T-cell (primary cell): ENCODE results near the gene STN1. TPM values are rescaled to one million over a fixed set of nuclear protein-coding genes. Genes with fewer than 3 reads are reported as not detected.

Source experiments
- ATAC-seq, 4 experiments: fragments of 200-7000 bp in 3 of 4; fragments of 150-1000 bp in 1 of 4; cut with Tn5 transposase; replicated peaks in 1 of 4; 1 replicate in 3 of 4; 2 replicates in 1 of 4; pipeline ENCODE4 v1.10.0; 2021; ENCODE audit warnings: moderate library complexity in 3 of 4, mild to moderate bottlenecking in 2 of 4, moderate number of reproducible peaks in 1 of 4
- CTCF ChIA-PET, 2 donors: fragments of 300-600 bp; sonication (Branson Sonifier 250); formaldehyde crosslinking; loops; one replicate each; lab custom pipeline; 2022; ENCODE audit warnings: antibody characterized with exemption in 2 of 2; lab: Charles Lee
- POLR2A ChIA-PET, 2 donors: fragments of 300-600 bp; sonication (Branson Sonifier 250); formaldehyde crosslinking; loops; one replicate each; lab custom pipeline; 2022; ENCODE audit warnings: antibody characterized with exemption in 2 of 2; lab: Charles Lee
- DNase-seq, 35 experiments: peaks; one replicate each; pipeline versions ENCODE4 v3.0.0 to v3.0.0-alpha.2; 2013 to 2023
- H3K27ac ChIP-seq: one replicate; pipeline ENCODE4 v1.5.1; 2013; ENCODE audit warnings: low read length
- H3K27me3 ChIP-seq, 2 experiments: replicated peaks in 1 of 2; 1 replicate in 1 of 2; 2 replicates in 1 of 2; pipeline versions ENCODE4 v1.6.1 to v1.7.0; 2013; ENCODE audit warnings: low read length in 1 of 2, mixed read lengths in 1 of 2; ENCODE audit not compliant: control insufficient read depth in 2 of 2, insufficient read depth in 2 of 2; ENCODE audit errors: extremely low read depth in 1 of 2
- H3K36me3 ChIP-seq, 2 donors: 1 replicate in 1 of 2; 2 replicates in 1 of 2; pipeline versions ENCODE4 v1.6.1 to v1.7.0; 2013; ENCODE audit warnings: low read length in 1 of 2; ENCODE audit not compliant: control insufficient read depth in 2 of 2, insufficient read depth in 1 of 2; ENCODE audit errors: extremely low read depth in 1 of 2
- H3K4me1 ChIP-seq, 2 experiments: 1 replicate in 1 of 2; 2 replicates in 1 of 2; pipeline versions ENCODE4 v1.6.1 to v1.7.0; 2013; ENCODE audit warnings: low read length in 2 of 2, mixed read lengths in 1 of 2; ENCODE audit not compliant: insufficient read depth in 2 of 2, control insufficient read depth in 1 of 2; ENCODE audit errors: extremely low read depth in 1 of 2
- H3K4me3 ChIP-seq, 2 donors: 1 replicate in 1 of 2; 2 replicates in 1 of 2; pipeline versions ENCODE4 v1.5.1 to v1.7.0; 2013; ENCODE audit warnings: mild to moderate bottlenecking in 2 of 2, low read length in 1 of 2, moderate library complexity in 1 of 2; ENCODE audit not compliant: control insufficient read depth in 1 of 2; ENCODE audit errors: extremely low read depth in 1 of 2
- H3K9me3 ChIP-seq: 2 replicates; pipeline ENCODE4 v1.7.0; 2013
- H3K27ac Mint-ChIP-seq, 2 donors: one replicate each; pipeline ENCODE4 v1.8.0; 2020 to 2021; ENCODE audit warnings: mild to moderate bottlenecking in 2 of 2, mixed read lengths in 2 of 2
- H3K27me3 Mint-ChIP-seq, 2 donors: one replicate each; pipeline ENCODE4 v1.8.0; 2021 to 2022; ENCODE audit warnings: mixed read lengths in 2 of 2
- H3K36me3 Mint-ChIP-seq: one replicate; pipeline ENCODE4 v1.8.0; 2021; ENCODE audit warnings: mixed read lengths
- H3K4me1 Mint-ChIP-seq, 3 donors: one replicate each; pipeline ENCODE4 v1.8.0; 2020 to 2022; ENCODE audit warnings: mixed read lengths in 3 of 3, mild to moderate bottlenecking in 1 of 3
- H3K4me3 Mint-ChIP-seq, 3 donors: one replicate each; pipeline ENCODE4 v1.8.0; 2020 to 2022; ENCODE audit warnings: mild to moderate bottlenecking in 3 of 3, mixed read lengths in 3 of 3, moderate library complexity in 3 of 3
- H3K9me3 Mint-ChIP-seq, 3 donors: one replicate each; pipeline ENCODE4 v1.8.0; 2020 to 2022; ENCODE audit warnings: mixed read lengths in 3 of 3
- WGBS: methylation state at CpG from one replicate; pipeline ENCODE4 v1.1.5; 2013; ENCODE audit warnings: missing lambda C conversion rate; ENCODE audit not compliant: insufficient coverage; 5-methylcytosine and 5-hydroxymethylcytosine counted together
- total RNA-seq, 35 experiments: library from RNA in 6 of 35; stranded (reverse) in 6 of 35; fragments of 120-200 nt in 1 of 35; gene quantifications; one replicate each; pipeline versions ENCODE4 v1.2.1 to v1.2.4 and lab custom pipeline; 2013 to 2026

The STN1 gene
- total RNA-seq, 5 donors from 2014 or later (not counting 1 experiment from before 2014, with no cell fraction given), result 37.6 to 47.5 (median 41.8) TPM

GRCh38 chr10:103842605-103843004 is 75.4 kb downstream of the STN1 start:
- no peak overlapping the region for H3K4me3 ChIP-seq
- H3K27me3 ChIP-seq, result no peaks in the 10 kb centered on the region
- Mint-ChIP-seq H3K27me3 (no peaks in the 10 kb centered on the region), H3K4me3 (no peak overlapping the region), H3K36me3 (no peaks in the 10 kb centered on the region), H3K4me1 (peaks cover 19 to 23% (median 19%) of the 10 kb centered on the region in 3 donors), H3K9me3 (no peaks in the 10 kb centered on the region), H3K27ac (no peak overlapping the region)
- no peak for DNase-seq
- POLR2A ChIA-PET, result no interaction called here
- CTCF ChIA-PET, result interaction anchor here (0.6 to 0.9 kb wide), 2 partner anchors 10 to 311 kb away, joined by 3 read pairs; no protein-coding TSS in a partner anchor
- 79% methylated on average over 2 of the region's 7 CpGs for WGBS
- no peaks in the 10 kb centered on the region for H3K9me3 ChIP-seq
- H3K27ac ChIP-seq, result no peak overlapping the region
- no peak for ATAC-seq
- H3K36me3 ChIP-seq, result no peaks in the 10 kb centered on the region
- peaks cover 10 to 17% of the 10 kb centered on the region in 2 experiments for H3K4me1 ChIP-seq

GRCh38 chr10:103841519-103841918 is 76.5 kb downstream of the STN1 start:
- Histone ChIP-seq H3K4me1 (peaks cover 8 to 13% of the 10 kb centered on the region in 2 experiments), H3K27ac (no peak overlapping the region), H3K4me3 (no peak overlapping the region), H3K9me3 (no peaks in the 10 kb centered on the region), H3K36me3 (no peaks in the 10 kb centered on the region), H3K27me3 (no peaks in the 10 kb centered on the region)
- H3K9me3 Mint-ChIP-seq, result no peaks in the 10 kb centered on the region
- ATAC-seq (no peak), DNase-seq (no peak)
- H3K4me1 Mint-ChIP-seq, result peaks cover 13 to 18% (median 15%) of the 10 kb centered on the region in 3 donors
- H3K27me3 Mint-ChIP-seq, result no peaks in the 10 kb centered on the region
- POLR2A ChIA-PET, result no interaction called here
- WGBS, result 67% methylated on average over 3 of the region's 7 CpGs
- no peak overlapping the region for H3K27ac Mint-ChIP-seq
- CTCF ChIA-PET, result no interaction called here
- H3K36me3 Mint-ChIP-seq, result no peaks in the 10 kb centered on the region
- H3K4me3 Mint-ChIP-seq, result no peak overlapping the region

- H3K27ac Mint-ChIP-seq, result no peak overlapping the region
- ChIA-PET CTCF (no interaction called here), POLR2A (no interaction called here)
- peaks cover 5 to 10% (median 7%) of the 10 kb centered on the region in 3 donors for H3K4me1 Mint-ChIP-seq
- DNase-seq (no peak), ATAC-seq (no peak)
- no peaks in the 10 kb centered on the region for H3K27me3 Mint-ChIP-seq
- no peaks in the 10 kb centered on the region for H3K36me3 Mint-ChIP-seq
- no peak overlapping the region for H3K4me3 Mint-ChIP-seq
- Histone ChIP-seq H3K4me1 (peaks cover 3 to 5% of the 10 kb centered on the region in 2 experiments), H3K36me3 (no peaks in the 10 kb centered on the region), H3K27me3 (no peaks in the 10 kb centered on the region), H3K9me3 (no peaks in the 10 kb centered on the region), H3K4me3 (no peak overlapping the region), H3K27ac (no peak overlapping the region)
- H3K9me3 Mint-ChIP-seq, result no peaks in the 10 kb centered on the region
- no CpG with 5 or more reads among the region's 4 CpGs for WGBS
Observed at GRCh38 chr10:103840740-103841070, 77.3 kb downstream of the STN1 start.

- Mint-ChIP-seq H3K4me1 (peaks cover 0 to 5% (median 3%) of the 10 kb centered on the region in 3 donors), H3K27ac (no peak overlapping the region), H3K36me3 (no peaks in the 10 kb centered on the region), H3K27me3 (no peaks in the 10 kb centered on the region), H3K4me3 (no peak overlapping the region), H3K9me3 (no peaks in the 10 kb centered on the region)
- ChIA-PET POLR2A (interaction anchor here in 1 of 2 donors (0.5 kb wide), 1 partner anchor 27 kb away, joined by 4 read pairs; no protein-coding TSS in a partner anchor), CTCF (no interaction called here)
- Histone ChIP-seq H3K4me3 (no peak overlapping the region), H3K27ac (no peak overlapping the region), H3K4me1 (no peaks in the 10 kb centered on the region), H3K36me3 (no peaks in the 10 kb centered on the region), H3K27me3 (no peaks in the 10 kb centered on the region), H3K9me3 (no peaks in the 10 kb centered on the region)
- 76% methylated on average over 10 of the region's 18 CpGs for whole genome bisulfite sequencing
- DNase-seq (no peak), ATAC-seq (no peak)
Observed at GRCh38 chr10:103839872-103840739, 77.9 kb downstream of the STN1 start.

GRCh38 chr10:103839519-103839871 is 78.5 kb downstream of the STN1 start:
- CTCF ChIA-PET, result no interaction called here
- peaks cover 0 to 2% (median 0%) of the 10 kb centered on the region in 3 donors for H3K4me1 Mint-ChIP-seq
- POLR2A ChIA-PET, result interaction anchor here in 1 of 2 donors (0.5 kb wide), 1 partner anchor 26 kb away, joined by 4 read pairs; no protein-coding TSS in a partner anchor
- no peaks in the 10 kb centered on the region for H3K9me3 ChIP-seq
- H3K9me3 Mint-ChIP-seq, result no peaks in the 10 kb centered on the region
- no peak for ATAC-seq
- no peak overlapping the region for H3K4me3 ChIP-seq
- H3K4me1 ChIP-seq, result no peaks in the 10 kb centered on the region
- H3K27me3 ChIP-seq, result no peaks in the 10 kb centered on the region
- no peaks in the 10 kb centered on the region for H3K36me3 Mint-ChIP-seq
- H3K27ac Mint-ChIP-seq, result no peak overlapping the region
- H3K27me3 Mint-ChIP-seq, result no peaks in the 10 kb centered on the region
- H3K27ac ChIP-seq, result no peak overlapping the region
- no peaks in the 10 kb centered on the region for H3K36me3 ChIP-seq
- no peak for DNase-seq
- H3K4me3 Mint-ChIP-seq, result no peak overlapping the region
- 98% methylated on average over 5 of the region's 9 CpGs for WGBS

GRCh38 chr10:103838862-103839518 is 79.0 kb downstream of the STN1 start:
- Histone ChIP-seq H3K4me1 (no peaks in the 10 kb centered on the region), H3K4me3 (no peak overlapping the region), H3K36me3 (no peaks in the 10 kb centered on the region), H3K9me3 (no peaks in the 10 kb centered on the region), H3K27ac (no peak overlapping the region), H3K27me3 (peaks cover 0 to under 1% of the 10 kb centered on the region in 2 experiments)
- Mint-ChIP-seq H3K9me3 (no peaks in the 10 kb centered on the region), H3K36me3 (no peaks in the 10 kb centered on the region), H3K4me3 (no peak overlapping the region), H3K4me1 (no peaks in the 10 kb centered on the region), H3K27me3 (no peaks in the 10 kb centered on the region), H3K27ac (no peak overlapping the region)
- WGBS, result 97% methylated on average over 10 of the region's 13 CpGs
- DNase-seq, result no peak
- CTCF ChIA-PET, result no interaction called here
- ATAC-seq, result no peak
- POLR2A ChIA-PET, result interaction anchor here in 1 of 2 donors (0.5 kb wide), 1 partner anchor 25 kb away, joined by 4 read pairs; no protein-coding TSS in a partner anchor
